GM21529 (cell line): Measurements from ENCODE around the gene CFAP141.

Experiments used
- ATAC-seq: cut with Tn5 transposase; IDR thresholded peaks from one replicate; pipeline ENCODE4 v1.9.1; 2021; ENCODE audit not compliant: unreplicated experiment

Gene CFAP141

DNA sequence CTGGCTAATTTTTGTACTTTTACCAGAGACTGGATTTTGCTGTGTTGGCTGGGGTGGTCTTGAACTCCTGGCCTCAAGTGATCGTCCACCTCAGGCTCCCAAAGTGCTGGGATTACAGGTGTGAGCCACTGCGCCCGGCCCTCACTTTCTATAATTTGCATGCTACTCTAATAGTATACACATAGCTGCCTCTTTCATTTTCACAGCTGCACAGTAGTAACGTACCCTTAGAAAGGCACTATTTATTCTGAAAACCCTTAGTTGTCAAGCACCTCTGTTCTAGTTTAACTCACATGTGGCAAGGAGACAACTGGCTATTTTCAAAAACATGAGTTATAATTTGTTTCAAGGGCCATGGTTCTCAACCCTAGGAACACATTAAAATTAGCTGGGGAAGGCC is 31.5 kb downstream of the CFAP141 start:
- ATAC-seq = no peak

DNA sequence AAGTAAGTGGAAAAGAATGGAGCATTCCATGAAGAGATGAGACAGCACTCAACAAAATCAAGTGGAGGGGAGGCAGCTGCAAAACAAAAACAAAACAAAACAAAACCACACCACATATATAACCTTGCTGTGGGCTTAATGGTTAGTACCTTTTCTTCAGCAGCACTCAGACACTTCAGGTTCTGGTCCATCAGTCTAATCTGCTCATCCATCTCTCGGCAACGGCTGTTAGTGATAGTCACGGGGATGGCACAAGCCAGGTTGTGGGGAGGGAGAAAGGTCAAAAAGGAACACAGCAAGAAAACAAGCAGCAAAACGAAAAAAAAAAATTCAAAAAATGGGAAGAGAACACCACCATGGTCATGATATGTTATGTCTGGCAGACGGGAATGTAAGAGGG is 34.3 kb downstream of the CFAP141 start:
- ATAC-seq = no peak

DNA sequence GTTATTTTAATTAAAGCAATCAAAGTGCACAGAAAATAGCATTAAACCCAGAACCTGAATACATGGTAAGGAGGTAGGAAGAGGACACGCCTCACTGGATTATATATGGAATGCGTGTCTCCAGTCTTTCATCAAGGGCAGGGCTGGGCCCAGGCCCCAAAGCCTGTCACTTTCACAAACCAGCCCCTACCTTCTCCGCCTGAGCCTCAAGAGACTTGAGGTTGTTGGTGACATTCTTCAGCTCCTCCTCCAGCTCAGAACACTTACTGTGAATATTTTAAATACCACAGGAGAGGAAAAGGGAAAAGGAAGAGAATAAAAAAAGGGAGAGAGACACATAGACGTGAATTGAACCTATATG is 34.9 kb downstream of the CFAP141 start:
- no peak for ATAC-seq

DNA sequence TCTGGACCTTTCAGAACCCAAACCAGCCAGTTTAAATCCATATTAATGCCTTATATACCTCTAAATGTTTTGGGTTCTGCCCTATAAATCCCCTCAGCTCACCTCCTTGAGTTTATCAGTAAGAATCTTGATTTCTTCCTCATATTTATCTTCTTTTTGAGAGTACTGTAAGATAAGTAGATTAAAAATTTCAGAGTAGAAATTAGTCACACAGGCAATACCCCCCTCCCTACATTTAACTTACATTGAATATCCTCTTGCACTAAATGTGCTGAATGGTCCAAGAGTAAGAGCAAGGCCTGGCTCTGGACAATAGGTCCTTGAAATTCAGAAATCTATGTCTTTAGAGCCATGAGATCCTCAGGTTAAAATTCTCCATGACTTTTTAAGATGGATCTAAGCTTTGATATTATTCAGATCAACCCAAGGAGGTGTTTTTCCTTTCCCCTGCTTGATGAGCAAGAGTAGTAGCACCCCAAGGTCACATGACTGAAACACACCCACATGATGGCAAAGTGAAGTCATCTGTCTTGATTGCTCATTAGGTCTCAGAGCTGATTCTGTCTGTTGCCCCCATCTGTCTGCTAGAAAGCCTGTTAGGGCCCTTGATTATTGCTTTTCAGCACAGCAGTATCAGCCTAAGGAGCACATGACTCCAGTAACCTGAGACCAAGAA is 35.4 kb downstream of the CFAP141 start:
- no peak for ATAC-seq

DNA sequence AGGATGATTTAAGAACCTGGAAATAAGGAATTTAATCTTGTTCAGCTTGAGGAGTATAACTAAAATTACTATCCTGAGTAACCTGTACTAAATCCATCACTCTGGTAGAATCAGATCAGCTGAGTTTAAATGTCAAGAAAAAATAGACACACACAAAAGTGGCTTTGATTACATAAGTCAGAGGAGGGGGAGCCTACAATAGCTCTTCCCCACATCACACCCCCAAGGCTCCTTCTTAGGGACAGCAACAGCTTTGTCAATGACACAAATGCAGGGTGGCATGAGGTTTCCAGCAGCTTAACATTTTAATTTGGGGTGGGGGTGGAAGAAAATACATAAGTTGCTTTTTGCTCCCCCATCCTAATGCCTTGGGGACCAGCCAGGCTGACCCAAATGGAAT is 38.7 kb downstream of the CFAP141 start:
- ATAC-seq = no peak

DNA sequence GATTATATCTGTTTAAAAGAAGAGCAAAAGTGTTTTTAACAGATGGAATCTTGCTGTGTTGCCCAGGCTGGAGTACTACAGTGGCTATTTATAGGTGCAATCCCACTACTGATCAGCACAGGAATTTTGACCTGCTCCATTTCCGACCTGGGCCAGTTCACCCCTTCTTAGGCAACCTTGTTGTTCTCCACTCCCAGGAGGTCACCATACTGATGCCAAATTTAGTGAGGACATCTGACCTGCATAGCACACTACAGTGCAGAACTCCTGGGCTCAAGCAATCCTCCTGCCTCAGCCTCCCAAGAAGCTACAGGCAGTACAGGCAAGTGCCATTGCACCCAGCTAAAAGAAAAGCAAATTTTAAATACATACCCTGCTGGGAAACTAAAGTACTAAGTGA is 39.9 kb downstream of the CFAP141 start:
- no peak for ATAC-seq

- ATAC-seq = no peak
Measured at GRCh38 chr1:154159554-154159953, 46.6 kb downstream of the CFAP141 start.

- peak; percentile 54 for ATAC-seq
Measured at GRCh38 chr1:154158307-154159125, 47.6 kb downstream of the CFAP141 start.

GRCh38 chr1:154157520-154158306 is 48.4 kb downstream of the CFAP141 start:
- ATAC-seq = peak; percentile 85

DNA sequence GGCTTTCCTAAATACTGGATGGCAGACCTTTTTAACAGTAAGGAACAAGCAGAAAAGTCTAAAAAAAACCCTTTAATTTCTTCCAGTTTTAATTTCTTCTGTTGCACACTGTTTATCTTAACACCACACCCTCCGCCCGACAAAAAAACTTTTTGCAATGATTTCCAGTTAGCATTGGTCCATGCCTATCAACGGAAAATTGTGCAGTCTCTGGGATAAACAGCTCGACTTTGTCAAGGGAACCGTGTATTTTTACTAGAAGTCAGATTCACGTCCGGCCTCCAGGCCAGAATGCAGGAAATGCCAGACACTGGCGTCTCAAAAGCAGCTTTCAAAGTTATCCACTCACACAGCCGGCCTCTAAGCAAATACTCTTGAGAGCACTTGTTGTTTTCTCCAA is 50.9 kb downstream of the CFAP141 start:
- no peak for ATAC-seq

DNA sequence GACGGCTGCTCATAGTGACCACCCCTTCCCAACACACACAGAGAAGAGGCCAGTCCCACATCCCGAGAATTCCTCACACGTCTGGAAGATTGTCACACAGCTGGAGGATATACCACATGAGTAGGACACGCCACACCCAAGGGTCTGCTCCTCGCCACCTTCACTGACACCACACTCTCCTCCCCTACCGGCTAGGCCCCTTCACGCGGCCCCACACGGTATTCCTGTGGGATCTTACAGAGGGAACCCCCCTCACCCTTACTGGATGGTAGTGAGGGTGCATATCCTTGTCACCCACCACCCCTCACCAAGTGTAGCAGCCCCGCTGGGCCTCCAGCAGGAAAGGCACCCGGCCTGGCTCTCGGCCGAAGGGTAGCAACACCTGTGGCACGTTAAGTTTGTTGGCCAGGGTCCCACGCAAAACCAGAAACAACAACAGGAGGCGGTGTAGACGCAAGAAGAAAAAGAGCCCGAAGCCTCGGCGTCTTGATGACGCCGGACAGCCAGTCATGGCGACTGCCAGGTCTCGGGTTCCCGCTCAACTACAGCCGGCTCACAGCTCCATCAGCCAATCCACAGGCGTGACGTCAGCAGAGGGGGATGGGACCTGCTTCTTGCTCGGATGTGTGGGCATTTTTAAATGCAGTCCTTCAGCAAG is 51.5 kb downstream of the CFAP141 start, which contains the start of gene NUP210L:
NUP210L (minus strand) TSS at position 540 of the 658 bp plus-strand sequence.
- ATAC-seq = no peak

DNA sequence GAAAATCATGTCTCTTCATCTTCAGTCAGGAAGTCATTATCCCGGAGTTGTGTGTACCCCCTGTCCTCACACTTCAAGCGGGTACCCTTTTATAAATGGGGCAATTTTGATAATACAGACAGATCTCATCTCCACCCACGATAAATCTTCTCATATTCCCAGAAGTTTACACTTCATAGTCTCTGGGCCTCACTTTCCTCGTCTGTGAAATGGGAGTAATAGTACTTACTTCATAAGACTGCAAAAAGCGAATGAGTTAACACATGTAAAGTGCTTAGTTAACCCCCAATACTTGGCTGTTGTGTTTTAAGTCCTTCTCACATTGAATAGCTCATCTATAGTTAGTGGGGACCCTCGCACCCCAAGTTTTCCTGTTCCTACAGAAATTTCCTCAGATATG is 52.1 kb downstream of the CFAP141 start:
- no peak for ATAC-seq

DNA sequence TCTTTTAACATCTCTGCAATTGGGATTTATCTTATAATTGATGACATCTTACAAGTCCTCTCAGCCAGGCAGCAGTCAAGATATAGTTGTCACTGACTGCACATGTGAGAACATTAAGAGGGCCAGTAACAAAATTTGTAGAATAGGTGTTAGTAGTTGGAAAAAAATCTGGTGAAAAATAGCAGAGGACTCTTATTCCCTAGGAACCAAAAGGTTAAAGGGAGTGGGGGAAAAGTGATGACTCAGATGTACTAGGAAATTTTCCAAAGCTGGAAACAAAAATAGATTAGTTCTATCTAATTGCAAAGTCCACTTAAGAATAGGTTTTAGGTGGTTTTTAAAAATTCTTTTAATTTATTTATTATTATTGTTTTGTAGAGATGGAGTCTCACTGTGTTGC is 54.8 kb downstream of the CFAP141 start:
- no peak for ATAC-seq
